Suprapubic skin (tissue), 4 donors: ENCODE data around the gene SLC9C1. TPM values are rescaled to one million over a fixed set of nuclear protein-coding genes. Genes with fewer than 3 reads are reported as not detected.

Source experiments
- DNase-seq, 2 donors: peaks; one replicate each; pipeline ENCODE4 v3.0.0-alpha.2; 2019; ENCODE audit warnings: low spot score in 2 of 2
- H3K27ac ChIP-seq: fragments of 200-600 bp; sonication (generic); one replicate; pipeline ENCODE4 v1.5.1; 2019
- H3K27me3 ChIP-seq: fragments of 200-600 bp; sonication (generic); one replicate; pipeline ENCODE4 v1.5.1; 2019
- H3K36me3 ChIP-seq: fragments of 200-600 bp; sonication (generic); one replicate; pipeline ENCODE4 v1.5.1; 2019
- H3K4me1 ChIP-seq: fragments of 200-600 bp; sonication (generic); one replicate; pipeline ENCODE4 v1.5.1; 2019
- H3K4me3 ChIP-seq: fragments of 200-600 bp; sonication (generic); one replicate; pipeline ENCODE4 v1.5.1; 2019; ENCODE audit warnings: mild to moderate bottlenecking
- H3K9me3 ChIP-seq: fragments of 200-600 bp; sonication (generic); one replicate; pipeline ENCODE4 v1.5.1; 2019
- CTCF ChIP-seq, 2 donors: fragments of 200-600 bp in 1 of 2; fragments of 450-650 bp in 1 of 2; sonication (generic) in 1 of 2; IDR thresholded peaks; one replicate each; pipeline ENCODE4 v1.5.1; 2016 to 2019; ENCODE audit warnings: antibody characterized with exemption in 2 of 2, mild to moderate bottlenecking in 1 of 2, moderate library complexity in 1 of 2
- EP300 ChIP-seq: sonication (generic); formaldehyde crosslinking; IDR thresholded peaks from one replicate; pipeline ENCODE4 v1.6.1; 2017; ENCODE audit warnings: antibody characterized with exemption
- POLR2A ChIP-seq, 2 donors: fragments of 450-650 bp; IDR thresholded peaks; one replicate each; pipeline ENCODE4 v1.6.1; 2017; ENCODE audit warnings: antibody characterized with exemption in 2 of 2, mild to moderate bottlenecking in 2 of 2, moderate library complexity in 2 of 2
- POLR2AphosphoS5 ChIP-seq, 3 donors: sonication (generic); formaldehyde crosslinking; IDR thresholded peaks; one replicate each; pipeline ENCODE4 v1.6.1; 2017; ENCODE audit warnings: antibody characterized with exemption in 3 of 3
- WGBS: methylation state at CpG from one replicate; pipeline ENCODE4 v1.1.5; 2018; 5-methylcytosine and 5-hydroxymethylcytosine counted together
- total RNA-seq, 4 donors: library from RNA; depleted of rRNA; stranded (reverse); fragments of >200 nt; gene quantifications; one replicate each; pipeline ENCODE4 v1.1.0, GENCODE V29; 2016

The SLC9C1 gene
- total RNA-seq, 4 donors from 2014 or later = not detected

- H3K4me1 ChIP-seq = peaks cover 21% of the 10 kb centered on the region
- H3K4me3 ChIP-seq = no peak overlapping the region
- H3K27me3 ChIP-seq = no peaks in the 10 kb centered on the region
- no peak overlapping the region for H3K27ac ChIP-seq
- H3K9me3 ChIP-seq = no peaks in the 10 kb centered on the region
- DNase-seq = no peak
- H3K36me3 ChIP-seq = no peaks in the 10 kb centered on the region
- WGBS = 75% methylated on average over 10 of the region's 10 CpGs
- TF ChIP-seq POLR2AphosphoS5 (IDR thresholded peaks at IDR 0.05) (no peak), POLR2A (IDR thresholded peaks at IDR 0.05) (no peak)
Measured at GRCh38 chr3:112127522-112128494, 166.2 kb downstream of the SLC9C1 start.

- Histone ChIP-seq H3K4me3 (no peak overlapping the region), H3K9me3 (no peaks in the 10 kb centered on the region), H3K36me3 (no peaks in the 10 kb centered on the region), H3K27me3 (no peaks in the 10 kb centered on the region), H3K4me1 (peaks cover 14% of the 10 kb centered on the region), H3K27ac (no peak overlapping the region)
- 48% methylated on average over 1 of the region's 1 CpG for WGBS
- TF ChIP-seq POLR2AphosphoS5 (IDR thresholded peaks at IDR 0.05) (no peak), CTCF (IDR thresholded peaks at IDR 0.05) (no peak), EP300 (no peak), POLR2A (IDR thresholded peaks at IDR 0.05) (no peak)
- no peak for DNase-seq
Measured at GRCh38 chr3:112126511-112126911, 167.5 kb downstream of the SLC9C1 start.

- no peak for TF ChIP-seq POLR2AphosphoS5 (IDR thresholded peaks at IDR 0.05)
- TF ChIP-seq POLR2A (IDR thresholded peaks at IDR 0.05) = no peak
- no peak for TF ChIP-seq CTCF (IDR thresholded peaks at IDR 0.05)
- no peak for TF ChIP-seq EP300
- H3K4me3 ChIP-seq = no peak overlapping the region
- no peaks in the 10 kb centered on the region for H3K27me3 ChIP-seq
- 78% methylated on average over 5 of the region's 5 CpGs for WGBS
- H3K4me1 ChIP-seq = peaks cover 14% of the 10 kb centered on the region
- H3K27ac ChIP-seq = no peak overlapping the region
- H3K9me3 ChIP-seq = no peaks in the 10 kb centered on the region
- no peaks in the 10 kb centered on the region for H3K36me3 ChIP-seq
- DNase-seq = no peak
Measured at GRCh38 chr3:112124907-112125607, 169.0 kb downstream of the SLC9C1 start.

GRCh38 chr3:112123548-112123947, 170.5 kb downstream of the SLC9C1 start:
- TF ChIP-seq POLR2AphosphoS5 (IDR thresholded peaks at IDR 0.05) (no peak), EP300 (no peak), POLR2A (IDR thresholded peaks at IDR 0.05) (no peak), CTCF (IDR thresholded peaks at IDR 0.05) (no peak)
- WGBS = 97% methylated on average over 2 of the region's 2 CpGs

GRCh38 chr3:112122870-112123269, 171.1 kb downstream of the SLC9C1 start:
- Histone ChIP-seq H3K9me3 (no peaks in the 10 kb centered on the region), H3K27me3 (no peaks in the 10 kb centered on the region), H3K36me3 (no peaks in the 10 kb centered on the region), H3K4me3 (no peak overlapping the region), H3K4me1 (peaks cover 11% of the 10 kb centered on the region), H3K27ac (no peak overlapping the region)
- no peak for DNase-seq
- TF ChIP-seq EP300 (no peak), POLR2AphosphoS5 (IDR thresholded peaks at IDR 0.05) (no peak), POLR2A (IDR thresholded peaks at IDR 0.05) (no peak), CTCF (IDR thresholded peaks at IDR 0.05) (no peak)

More at GRCh38 chr3:112123548-112123947, 170.5 kb downstream of the SLC9C1 start:
- Histone ChIP-seq H3K4me3 (no peak overlapping the region), H3K36me3 (no peaks in the 10 kb centered on the region), H3K4me1 (peaks cover 14% of the 10 kb centered on the region), H3K27me3 (no peaks in the 10 kb centered on the region), H3K27ac (no peak overlapping the region), H3K9me3 (no peaks in the 10 kb centered on the region)
- DNase-seq = no peak
